GM19043 (cell line): ENCODE measurements around the gene MYO1E.
"Not testable (repeated sequence)": the region's sequence is repeated elsewhere in the genome, so short reads cannot be mapped to it uniquely, and the experiment has no call there.

Source experiments
- ATAC-seq: cut with Tn5 transposase; IDR thresholded peaks from one replicate; pipeline ENCODE4 v1.9.1; 2021; ENCODE audit warnings: low read depth; ENCODE audit not compliant: unreplicated experiment

MYO1E gene

DNA sequence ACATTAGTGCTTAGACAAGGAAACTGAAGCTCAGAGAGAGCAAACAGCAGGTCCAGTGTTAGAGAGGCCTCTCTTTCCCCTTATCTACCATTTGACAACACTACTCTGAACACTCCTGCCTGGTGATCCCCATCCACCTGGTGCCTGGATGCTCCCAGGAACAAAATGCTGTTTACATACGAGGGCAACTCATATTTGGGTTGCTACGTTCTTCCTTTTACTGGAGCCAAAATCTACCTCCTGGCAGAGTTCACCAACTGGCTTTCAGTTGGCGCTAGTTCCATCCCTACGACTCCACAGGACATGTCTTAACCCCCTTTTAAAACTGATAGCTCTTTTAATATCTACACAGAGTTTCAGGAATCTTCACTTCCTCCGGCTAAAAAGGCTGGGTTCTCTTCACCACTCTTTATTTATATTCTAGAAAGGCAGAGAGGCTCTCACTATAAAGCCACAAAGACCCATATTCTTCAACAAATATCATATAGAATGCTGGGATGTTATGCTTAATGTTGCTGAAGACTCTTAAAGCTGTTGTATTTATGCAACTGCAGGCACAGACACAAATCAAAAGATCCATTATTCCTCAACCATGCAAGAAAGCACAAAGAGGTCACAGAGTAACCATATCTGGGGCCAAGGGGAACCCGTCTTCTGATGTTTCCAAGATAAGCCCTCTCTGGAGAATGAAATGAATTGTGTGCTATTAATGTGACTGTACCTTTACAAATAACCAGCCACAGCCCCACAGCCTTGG is 219.8 kb downstream of the MYO1E start:
- no peak for ATAC-seq

DNA sequence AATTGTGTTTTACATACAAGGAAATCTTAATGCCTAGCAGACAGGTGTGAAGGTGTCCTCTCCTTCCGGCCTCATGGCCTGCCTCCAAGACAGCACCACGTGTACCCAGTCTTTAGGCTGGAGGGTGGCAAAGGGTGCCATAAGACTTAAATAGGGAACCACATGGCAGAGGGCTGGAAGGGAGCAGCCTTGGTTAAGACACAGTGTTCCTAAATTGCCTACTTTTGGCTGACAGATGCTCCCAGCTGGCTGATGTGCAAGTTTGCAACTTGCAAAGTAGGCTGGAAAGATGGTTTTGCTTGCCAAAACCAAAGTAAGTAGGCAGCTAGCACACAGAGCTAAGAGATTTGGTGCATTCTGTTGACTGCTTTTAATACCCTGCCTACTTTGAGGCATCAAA is 222.5 kb downstream of the MYO1E start:
- no peak for ATAC-seq

- ATAC-seq: no peak
These were observed 224.4 kb downstream of the MYO1E start for GRCh38 chr15:59148153-59148833.

- ATAC-seq: no peak
These were observed 225.0 kb downstream of the MYO1E start for GRCh38 chr15:59147666-59148065.

DNA sequence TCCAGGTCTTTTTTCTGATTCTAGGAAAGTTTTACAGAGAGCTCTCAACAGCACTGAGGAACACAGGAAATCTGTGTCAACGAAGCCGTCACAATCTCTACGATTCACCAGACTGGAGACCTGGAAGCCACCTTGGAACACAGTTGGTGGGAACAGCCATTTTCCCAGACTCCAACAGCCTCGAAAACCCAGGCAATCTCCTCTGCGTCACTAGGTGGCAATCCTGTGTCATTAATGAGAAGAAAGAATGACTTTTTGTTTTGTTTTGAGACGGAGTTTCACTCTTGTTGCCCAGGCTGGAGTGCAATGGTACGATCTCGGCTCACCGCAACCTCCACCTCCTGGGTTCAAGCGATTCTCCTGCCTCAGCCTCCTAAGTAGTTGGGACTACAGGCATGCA is 228.1 kb downstream of the MYO1E start:
- ATAC-seq: not testable (repeated sequence)

DNA sequence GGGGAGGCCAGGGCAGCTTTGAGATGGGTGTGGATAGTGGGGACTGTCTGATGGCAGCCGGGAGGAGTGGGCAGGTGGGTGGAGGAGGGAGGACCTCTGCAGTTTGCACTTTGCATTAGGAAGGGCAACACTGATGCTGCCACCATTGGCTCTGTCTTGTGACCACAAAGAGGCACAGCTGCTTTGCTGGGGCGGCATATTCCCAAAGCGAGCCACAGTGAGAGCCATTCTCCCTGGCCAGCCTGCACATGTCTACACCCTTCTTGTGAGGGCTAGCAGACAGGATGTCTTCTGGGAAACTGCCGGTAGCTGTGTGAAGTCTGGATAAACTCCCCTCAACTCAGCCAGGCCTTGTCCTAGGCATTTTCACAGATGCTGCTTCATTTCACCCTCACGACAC is 229.4 kb downstream of the MYO1E start:
- no peak for ATAC-seq

DNA sequence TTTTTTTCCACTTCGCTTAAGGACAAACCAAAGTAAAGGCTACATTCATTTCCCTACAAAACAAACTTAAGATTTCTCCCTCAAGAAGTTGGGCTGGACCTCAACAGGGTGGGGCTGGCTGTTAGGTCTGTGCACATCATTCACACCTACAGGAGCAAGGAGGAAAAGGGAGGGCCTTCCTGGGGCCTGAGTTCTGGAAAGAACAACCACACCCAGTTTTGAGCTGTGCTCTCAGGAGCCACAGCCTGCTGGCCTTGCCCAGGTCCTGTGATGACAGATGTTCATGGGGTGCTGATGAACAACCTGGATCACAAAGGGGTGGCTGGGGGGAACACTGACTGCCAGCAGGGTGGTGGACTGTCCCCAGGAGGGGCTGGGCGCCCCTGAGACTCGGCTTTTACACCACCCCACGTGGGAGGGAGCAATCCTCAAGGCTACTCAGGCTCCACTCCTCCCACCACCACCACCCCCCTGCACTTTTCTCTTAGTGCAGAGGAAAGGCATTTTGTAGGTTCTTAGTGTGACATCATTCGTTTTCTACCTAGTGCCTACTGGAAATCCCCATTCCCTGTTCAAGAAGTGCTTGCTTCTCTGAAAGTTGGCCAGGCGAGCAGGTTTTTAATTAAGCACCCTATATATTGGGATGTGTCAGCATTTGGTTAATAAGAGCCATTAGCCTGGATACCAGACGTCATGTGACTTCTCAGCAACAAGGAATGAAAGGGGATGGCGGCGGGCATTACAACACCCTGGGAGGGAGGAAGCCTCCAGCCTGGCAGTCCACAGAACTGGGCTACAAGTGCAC is 232.0 kb downstream of the MYO1E start:
- ATAC-seq: no peak

DNA sequence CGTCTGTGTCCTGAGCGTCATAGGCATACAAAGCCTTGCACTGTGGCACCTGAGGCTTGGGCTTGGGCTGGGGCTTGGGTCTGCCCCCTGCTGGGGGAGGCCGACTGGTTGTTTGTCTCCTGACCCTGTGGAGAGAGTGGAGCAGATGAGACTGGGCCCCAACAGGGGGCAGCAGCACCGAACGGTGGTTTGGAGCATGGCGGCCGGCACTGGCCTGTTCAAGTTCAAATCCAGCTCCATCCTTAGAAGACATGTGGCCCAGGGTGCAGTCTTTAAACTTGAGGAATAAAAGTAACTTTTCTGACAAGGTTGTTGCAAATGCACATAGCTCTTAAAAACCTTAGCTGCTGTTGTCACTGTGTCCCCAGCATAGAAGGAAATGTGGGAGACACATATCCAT is 234.4 kb downstream of the MYO1E start:
- ATAC-seq: no peak

DNA sequence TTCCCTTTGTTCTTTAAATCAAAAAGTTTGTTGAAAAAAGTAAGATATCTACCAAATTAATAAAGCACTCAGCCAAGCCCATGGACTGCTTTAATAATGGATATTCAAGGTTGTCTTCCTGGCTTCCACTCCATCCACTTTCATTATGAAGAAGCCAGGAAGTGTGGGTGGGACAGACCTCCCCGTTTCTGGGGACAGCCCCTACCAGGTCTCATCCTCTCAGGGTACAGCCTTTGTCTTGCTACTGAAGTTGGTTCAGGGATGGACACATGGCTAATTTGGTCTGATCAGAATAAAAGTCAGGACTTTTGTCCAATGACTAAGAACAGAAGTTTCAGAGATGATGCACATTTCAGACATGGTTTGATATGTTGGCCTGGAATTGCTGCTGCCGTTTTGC is 235.1 kb downstream of the MYO1E start:
- ATAC-seq: no peak

GRCh38 chr15:59133929-59134427 is 238.7 kb downstream of the MYO1E start:
- ATAC-seq: no peak

GRCh38 chr15:59131969-59132562 is 240.6 kb downstream of the MYO1E start:
- no peak for ATAC-seq

DNA sequence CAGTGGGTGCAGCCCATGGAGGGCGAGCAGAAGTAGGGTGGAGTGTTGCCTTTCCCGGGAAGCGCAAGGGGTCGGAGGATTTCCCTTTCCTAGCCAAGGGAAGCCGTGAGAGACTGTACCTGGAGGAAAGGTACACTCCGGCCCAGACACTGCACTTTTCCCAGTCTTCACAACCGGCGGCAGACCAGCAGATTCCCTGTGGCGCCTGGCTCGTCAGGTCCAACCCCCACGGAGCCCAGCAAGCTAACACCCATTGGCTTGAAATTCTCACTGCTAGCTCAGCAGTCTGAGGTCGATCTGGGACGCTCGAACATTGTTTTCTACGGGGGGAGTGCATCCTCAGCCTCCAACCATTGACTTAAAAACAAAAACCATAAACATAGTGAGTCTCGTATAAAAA is 241.2 kb downstream of the MYO1E start:
- no peak for ATAC-seq

DNA sequence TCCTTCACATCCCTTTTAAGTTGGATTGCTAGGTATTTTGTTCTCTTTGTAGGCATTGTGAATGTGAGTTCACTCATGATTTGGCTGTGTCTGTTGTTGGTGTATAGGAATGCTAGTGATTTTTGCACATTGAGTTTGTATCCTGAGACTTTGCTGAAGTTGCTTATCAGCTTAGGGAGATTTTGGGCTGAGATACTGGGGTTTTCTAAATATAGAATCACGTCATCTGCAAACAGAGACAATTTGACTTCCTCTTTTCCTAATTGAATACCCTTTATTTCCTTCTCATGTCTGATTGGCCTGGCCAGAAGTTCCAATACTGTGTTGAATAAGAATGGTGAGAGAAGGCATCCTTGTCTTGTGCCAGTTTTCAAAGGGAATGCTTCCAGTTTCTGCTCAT is 245.4 kb downstream of the MYO1E start:
- ATAC-seq: not testable (repeated sequence)

- not testable (repeated sequence) for ATAC-seq
These were observed 247.0 kb downstream of the MYO1E start for GRCh38 chr15:59125683-59126082.

GRCh38 chr15:59124261-59124660 is 248.4 kb downstream of the MYO1E start:
- no peak for ATAC-seq

DNA sequence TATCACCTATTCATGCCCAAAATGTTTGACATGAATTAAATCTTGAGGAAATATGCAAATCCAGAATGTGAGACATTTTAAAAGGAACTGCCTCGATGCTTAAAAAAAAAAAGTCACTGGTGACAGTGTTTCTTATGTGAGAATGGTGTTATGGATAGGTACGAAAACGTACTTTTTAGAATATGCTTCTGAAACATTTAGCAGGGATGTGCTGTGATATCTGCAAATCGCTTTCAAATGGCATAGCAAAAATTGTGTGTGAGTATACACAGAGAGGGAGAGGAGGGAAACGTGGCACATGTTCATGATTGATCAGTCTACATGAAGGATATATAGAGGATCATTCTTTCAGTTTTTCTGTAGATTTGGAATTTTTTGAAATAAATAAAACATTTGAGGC is 251.7 kb downstream of the MYO1E start:
- no peak for ATAC-seq

GRCh38 chr15:59119625-59120024 is 253.0 kb downstream of the MYO1E start:
- no peak for ATAC-seq

- no peak for ATAC-seq
These were observed 255.9 kb downstream of the MYO1E start for GRCh38 chr15:59116771-59117170.

DNA sequence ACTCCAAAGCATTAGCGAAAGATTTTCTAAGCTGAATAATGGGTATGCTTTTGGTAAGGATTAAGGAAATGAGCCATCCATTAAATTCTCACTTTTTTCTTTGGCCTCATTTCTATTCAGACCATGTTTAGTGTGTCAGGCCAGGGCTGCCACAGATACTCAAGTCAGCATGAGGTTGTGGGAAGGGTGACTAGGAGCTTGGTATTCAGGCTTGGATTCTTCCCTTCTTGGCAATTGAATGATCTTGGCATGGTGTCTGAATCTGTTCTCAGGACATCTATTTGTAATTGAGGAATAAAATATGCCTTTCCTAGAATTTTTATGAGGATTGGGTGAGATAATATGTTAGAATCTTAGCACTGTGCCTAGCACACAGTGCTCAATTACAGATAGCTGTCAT is 256.5 kb downstream of the MYO1E start:
- ATAC-seq: no peak

- no peak for ATAC-seq
These were observed 257.6 kb downstream of the MYO1E start for GRCh38 chr15:59115047-59115446.

GRCh38 chr15:59111251-59111650 is 261.4 kb downstream of the MYO1E start:
- no peak for ATAC-seq
